SK-N-DZ (cell line): Measurements from ENCODE around the gene MACROD2.

Experiments
- DNase-seq: peaks from one replicate; pipeline ENCODE4 v3.0.0-alpha.2; 2015; ENCODE audit warnings: low spot score

The MACROD2 gene

DNA sequence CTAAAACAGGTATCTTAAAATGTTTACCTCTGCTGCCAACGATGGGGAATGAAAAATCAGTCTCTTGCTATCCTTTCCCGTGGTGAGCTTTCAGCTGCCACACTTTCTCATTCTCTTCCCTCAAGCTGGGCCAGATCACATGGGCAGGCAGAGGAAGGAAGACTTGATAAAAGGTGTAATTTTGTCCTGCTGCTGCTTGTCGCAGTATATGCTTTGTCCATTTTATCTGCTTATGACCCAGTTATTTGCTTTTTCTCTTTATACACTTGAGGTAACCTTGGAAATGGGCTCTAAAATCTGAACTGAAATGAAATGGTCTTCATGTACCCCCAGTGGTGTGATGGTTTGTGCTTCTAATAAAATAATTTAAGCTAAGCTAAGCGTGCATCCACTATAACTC lies 1038.0 kb downstream of the MACROD2 start:
- no peak for DNase-seq

DNA sequence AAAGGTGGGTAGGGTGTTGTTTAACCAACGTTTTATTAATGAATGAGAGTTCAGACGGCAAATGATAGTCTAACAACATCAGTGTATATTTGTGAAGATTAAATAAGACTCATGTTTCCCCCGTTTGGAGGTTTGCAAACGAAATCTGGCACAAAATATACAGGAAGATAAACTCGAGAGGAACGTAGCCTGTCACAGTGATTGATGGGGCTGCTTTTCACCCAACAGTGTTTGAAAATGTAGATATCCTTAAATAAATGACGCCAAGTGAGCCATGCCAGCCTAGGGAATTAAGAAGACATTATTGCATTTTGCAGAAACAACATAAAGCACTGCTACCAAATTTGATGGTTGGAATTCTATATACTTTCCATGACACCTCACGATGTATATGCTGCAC lies 1038.6 kb downstream of the MACROD2 start:
- DNase-seq: no peak

DNA sequence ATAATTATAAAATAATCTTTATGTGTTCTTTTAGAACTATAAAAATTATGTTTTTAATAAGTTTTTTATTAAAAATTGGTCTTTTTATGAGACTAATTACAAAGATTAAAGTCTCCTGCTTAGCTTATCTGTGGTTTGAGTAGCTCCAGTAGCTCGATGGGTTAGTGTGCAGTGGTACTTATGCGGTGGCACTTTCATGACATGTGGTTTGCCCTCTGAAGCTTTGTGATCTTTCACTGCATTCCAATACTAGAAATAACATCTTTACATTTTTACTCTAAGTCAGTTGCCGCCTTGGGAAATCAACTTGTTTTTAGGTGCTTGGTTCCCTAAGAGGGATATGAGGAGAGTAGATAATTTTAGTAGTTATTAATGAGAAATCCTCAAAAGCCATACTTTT lies 1041.6 kb downstream of the MACROD2 start:
- no peak for DNase-seq

DNA sequence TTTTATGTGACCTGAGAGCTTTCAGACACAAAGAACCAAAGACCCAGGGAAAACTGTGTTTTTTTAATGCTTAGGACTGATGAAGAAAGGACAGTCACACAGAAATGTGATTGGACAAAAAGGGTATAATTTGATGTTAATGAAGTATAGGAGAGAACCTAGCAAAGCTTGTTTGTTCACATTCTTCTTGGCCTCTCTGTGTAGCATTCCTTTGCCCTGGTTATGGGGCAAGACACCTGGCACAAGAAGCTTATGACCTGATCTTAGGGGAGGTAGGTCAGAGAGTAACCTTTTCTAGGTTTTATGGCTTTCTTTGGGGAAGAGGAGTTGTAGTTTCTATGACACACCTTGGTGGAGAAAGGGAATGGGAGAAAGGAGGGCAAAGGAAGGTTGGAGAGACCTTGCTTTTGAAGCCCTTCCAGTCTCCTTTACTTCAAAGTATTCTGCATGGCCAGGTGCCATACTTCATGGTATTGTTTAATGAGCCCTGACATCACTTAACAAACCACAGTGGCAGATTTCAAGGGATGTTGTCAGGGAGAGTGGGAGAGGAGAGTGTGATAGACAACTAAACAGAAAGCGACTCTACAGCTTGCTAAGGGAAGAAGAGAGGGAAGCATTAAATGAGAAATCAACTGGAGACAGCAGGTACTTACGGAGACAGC lies 1043.9 kb downstream of the MACROD2 start:
- no peak for DNase-seq

DNA sequence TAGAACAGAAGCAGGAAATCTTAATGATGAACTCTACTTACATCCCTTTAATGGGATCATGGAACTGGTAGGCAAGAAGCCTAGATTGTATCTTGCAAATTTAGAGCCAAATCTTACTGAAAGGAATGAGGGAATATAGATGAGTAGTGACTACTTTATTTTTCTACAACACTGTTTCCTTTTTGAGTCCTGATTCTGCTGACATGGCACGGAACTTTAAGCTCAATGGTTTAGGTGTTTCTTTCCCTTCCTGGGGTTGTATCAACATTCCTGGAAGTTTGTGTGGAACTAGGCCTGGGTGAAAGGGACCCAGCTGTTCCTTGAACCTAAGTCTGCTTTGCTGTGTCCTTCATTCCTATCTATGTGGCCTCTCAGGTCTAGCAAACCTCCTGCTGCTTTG lies 1047.4 kb downstream of the MACROD2 start:
- DNase-seq: no peak

DNA sequence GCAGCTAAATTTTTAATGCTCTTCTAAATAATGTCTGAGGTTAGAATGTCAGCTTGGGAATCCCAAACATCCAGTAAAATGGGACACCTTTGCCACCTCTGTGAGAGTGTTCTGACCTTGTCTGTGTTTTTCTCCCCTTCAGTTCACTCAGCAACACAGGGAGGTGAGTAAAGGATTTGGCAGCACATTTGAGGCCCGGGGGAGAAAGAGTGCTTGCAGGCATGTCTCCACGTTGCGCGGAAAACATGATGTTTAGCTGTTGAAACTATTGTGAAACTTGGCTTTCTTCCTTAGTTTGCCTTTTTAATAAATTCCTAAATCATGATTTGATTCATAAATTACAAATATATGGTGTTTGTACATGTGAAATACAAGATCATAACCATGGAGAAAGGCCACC lies 1049.9 kb downstream of the MACROD2 start:
- no peak for DNase-seq

DNA sequence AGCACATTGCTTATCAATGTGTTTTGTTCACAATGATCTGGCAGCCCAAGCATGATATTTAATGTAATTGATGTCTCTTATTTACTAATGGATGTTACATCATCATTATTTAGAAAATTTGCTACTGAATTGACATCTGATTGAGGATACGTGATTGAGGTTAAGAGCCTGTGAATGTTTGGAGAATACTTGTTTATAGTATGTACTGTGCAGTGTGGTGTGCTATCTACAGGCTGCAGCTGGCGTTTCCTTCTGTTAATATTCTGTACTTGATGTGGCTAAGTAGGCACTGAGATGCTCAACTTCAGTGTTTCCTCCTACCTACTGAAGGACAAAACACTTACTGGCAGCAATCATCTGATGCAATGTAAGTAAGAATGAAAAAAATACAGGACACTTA lies 1051.7 kb downstream of the MACROD2 start:
- no peak for DNase-seq

DNA sequence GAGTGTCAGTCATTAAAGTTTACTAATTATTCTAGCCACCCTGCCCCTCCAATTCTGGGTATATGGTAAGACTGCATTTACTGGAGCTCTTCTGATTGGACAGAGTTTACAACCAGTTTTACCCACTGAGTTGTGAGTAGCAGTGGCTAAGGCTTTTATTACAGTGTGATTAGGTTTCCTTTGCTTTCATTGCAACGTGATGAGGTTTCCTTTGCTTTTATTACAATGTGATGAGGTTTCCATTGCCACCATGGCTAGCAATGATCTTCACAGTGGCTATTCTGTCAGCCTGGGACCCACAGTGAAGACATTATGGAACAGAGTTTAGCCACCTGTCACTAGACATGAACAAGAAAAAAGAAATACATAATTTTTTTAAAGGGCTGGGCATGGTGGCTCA lies 1052.3 kb downstream of the MACROD2 start:
- no peak for DNase-seq

DNA sequence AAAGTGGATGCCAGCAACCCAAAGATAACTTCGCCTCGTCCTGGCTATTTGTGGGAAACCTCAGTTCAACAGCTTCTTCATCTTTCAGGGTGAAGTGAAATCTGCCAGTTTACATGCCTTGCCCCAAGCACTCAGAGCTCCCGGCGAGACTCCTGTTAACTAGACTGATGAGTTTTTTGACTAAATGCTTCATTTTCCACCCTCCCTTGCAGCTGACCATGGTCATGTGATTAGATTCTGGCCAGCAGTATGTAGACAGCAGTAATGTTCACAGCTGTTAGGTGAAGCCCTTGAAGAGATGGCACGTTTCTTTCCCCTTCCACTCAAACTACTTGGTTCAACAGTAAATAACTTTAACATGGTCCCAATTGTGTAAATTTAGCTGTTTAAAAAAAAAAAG lies 1060.9 kb downstream of the MACROD2 start:
- DNase-seq: no peak

DNA sequence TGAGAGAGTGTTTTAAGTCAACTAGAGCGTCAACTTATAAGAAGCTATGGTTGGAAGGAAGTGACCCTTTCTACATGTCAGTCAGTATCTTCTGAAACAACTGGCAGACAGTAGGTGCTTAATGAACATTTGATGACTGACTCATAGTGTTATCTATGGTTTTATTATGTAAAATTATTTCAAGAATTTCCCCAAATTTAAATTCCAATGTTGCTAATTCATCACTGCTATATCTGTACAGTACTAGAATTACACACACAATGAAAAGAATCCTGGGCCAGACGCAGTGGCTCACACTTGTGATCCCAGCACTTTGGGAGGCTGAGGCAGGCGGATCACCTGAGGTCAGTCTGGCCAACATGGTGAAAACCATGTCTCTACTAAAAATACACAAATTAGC lies 1063.5 kb downstream of the MACROD2 start:
- no peak for DNase-seq

DNA sequence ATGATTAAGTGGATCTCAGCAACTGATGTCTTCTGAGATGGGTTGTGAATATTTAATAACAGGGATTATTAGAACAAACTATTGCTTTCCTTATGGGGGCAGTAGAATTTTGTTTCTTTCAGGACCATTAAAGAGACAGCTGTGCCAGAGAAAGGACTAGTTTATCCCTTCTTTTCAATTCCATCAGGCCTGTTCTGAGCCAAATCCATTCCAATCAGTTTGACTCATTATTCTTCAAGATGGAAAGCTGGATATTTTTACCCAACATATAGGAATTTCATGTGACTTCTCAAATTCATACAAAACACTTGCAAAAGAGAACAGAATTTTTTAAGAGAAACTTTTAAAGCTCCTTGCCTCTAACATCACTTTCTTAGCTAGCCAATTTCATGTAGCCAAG lies 1064.1 kb downstream of the MACROD2 start:
- no peak for DNase-seq

DNA sequence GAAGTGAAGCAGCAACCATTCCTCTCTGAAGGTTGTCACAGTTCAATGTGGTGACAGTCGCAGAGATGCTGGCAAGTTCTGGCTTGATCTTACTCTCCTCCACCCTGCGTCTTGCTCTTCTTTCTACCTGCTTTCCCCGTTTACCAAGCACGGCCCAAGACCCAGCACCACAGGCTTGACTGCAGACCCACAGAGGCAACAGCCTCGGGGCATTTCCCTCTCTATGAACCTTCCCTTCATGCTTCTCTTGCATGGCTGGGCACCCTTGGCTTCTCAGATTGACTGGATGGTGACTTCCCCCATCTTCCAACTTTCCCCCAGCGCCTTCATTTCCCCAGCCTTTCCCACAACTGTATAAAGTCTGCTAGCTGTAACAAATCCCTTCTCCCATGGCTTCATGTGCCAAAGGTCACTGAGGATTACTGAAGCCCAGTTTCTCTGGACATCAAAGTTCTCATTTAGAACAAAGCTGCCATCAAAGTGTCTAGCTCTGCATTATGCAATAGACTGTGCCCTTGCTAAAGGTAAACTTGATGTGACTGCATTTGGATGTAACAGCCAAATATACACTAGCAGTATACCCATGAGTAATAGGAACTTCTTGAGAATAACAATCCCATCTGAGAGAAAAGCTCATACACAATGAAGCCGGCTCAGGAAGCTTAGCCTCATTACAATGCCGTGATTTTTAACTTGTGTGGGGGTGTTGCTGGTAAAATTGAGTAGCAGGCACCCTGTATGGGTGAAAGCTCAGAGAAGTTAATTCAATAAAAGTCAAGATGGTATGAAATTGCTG lies 1065.1 kb downstream of the MACROD2 start:
- DNase-seq: no peak

DNA sequence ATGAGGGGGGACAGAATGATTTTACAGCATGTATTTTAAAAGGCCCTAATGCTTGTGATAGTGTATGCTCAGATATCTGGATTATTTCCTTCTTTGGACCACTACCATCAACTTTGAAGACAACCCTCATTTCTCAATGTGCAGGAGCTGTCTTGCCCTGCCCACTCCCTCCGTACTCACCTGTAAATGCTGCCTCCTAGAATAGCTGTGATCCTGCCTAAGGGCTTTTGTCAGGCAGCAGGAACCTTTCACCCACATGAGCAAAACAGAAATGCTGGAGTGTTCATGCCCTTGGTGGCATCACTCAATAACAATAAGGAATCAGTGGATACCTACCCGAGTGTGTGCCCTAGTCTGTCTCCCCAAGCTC lies 1065.7 kb downstream of the MACROD2 start:
- no peak for DNase-seq

DNA sequence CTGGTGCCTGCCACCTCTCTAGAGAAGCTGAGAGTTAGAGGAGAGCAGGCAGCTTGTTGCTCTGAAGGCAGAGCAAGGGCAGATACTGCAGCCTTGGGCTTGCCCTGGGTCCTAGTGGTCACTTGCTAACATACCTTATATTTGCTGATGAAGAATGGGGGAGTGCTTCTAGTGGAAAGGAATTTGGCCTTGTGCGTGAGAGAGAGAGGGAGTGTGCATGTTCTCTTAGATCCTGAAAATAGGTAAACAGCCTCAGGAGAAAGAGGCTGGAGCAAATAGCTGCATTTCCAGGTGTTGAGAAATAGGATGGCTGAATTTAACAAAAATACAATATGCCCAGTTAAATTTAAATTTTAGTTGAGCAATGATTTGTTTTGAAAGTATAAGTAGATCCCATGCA lies 1066.6 kb downstream of the MACROD2 start:
- DNase-seq: no peak

DNA sequence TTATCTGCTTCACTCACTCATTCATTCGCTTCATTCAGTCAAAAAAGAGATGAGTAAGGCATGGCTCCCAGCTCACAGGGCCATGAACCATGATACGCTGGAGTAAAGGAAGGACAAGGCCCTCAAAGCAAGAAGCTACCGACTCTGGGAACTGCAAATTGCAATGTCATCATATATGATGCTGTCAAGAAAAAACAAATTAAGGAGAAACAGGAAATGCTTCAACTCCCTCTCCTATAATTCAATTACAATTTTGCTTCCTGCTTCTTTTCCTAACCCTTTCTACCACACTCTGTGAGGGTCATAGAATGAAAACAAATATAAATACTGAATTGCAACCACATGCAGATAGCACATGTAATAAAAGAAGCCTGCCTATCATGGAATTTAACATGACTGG lies 1067.8 kb downstream of the MACROD2 start:
- DNase-seq: no peak

DNA sequence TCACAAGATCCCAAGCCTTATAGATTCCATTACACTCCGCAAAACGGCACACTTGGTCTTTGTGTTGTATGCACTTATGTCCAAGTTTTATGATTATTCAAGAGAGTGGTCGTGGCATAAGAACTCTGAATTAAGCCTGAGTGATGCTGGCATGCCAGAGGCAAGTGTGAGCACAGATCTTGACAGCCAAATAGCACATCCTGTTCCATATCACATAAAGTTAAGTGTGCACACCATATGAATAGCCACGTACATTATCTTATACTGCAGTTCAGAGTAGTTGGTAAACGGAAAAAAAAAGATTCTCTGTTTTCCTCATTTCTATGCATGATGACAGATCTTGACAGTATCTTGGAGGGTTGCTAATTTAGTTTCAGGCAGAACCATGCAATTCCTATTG lies 1069.4 kb downstream of the MACROD2 start:
- DNase-seq: no peak

DNA sequence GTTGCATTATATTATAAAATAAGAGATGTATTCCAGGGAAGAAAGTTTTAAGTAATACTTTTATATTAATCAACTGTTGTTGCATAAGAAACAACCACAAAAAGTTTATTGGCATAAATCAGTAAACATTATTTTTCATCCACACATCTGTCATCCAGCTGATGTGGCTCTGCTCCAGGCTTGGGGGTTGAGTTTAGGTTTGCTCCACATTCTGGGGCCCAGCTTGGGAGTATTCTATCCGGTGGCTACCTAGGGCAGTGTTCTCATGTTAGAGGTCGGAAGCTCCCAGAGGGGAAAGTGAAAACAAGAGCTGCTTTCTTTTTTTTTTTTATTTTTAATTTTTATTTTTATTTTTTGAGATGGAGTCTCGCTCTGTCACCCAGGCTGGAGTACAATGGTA lies 1070.5 kb downstream of the MACROD2 start:
- DNase-seq: no peak

DNA sequence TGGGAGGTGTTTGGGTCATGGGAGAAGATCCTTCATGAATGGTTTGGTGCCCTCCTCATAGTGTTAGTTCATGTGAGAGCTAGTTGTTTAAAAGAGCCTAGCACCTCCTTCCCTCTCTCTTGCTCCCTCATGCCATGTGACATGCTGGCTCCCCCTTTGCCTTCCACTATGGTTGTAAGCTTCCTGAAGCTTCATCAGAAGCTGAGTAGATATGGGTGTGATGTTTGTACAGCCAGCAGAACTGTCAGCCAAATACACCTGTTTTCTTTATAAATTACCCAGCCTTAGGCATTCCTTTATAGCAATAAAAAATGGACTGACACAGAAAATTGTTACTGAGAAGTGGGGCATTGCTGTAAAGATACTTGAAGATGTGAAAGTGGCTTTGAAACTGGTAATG lies 1073.2 kb downstream of the MACROD2 start:
- DNase-seq: no peak

DNA sequence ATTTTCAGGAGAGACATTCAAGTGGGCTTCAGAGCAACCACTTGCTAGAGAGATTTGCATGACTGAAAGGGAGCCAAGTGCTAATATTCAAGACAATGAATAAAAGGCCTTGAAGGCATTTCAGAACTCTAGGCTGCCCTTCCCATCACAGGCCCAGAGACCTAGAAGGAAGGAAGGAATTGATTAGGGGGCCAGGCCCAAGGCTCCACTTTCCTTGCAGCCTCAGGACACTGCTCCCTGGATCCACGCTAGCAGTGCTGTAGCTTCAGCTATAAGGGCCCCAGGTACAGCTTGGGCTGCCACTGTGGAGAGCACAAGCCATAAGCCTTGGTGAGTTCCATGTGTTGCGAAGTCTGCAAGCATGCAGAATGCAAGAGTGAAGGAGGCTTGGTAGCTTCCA lies 1074.0 kb downstream of the MACROD2 start:
- no peak for DNase-seq

DNA sequence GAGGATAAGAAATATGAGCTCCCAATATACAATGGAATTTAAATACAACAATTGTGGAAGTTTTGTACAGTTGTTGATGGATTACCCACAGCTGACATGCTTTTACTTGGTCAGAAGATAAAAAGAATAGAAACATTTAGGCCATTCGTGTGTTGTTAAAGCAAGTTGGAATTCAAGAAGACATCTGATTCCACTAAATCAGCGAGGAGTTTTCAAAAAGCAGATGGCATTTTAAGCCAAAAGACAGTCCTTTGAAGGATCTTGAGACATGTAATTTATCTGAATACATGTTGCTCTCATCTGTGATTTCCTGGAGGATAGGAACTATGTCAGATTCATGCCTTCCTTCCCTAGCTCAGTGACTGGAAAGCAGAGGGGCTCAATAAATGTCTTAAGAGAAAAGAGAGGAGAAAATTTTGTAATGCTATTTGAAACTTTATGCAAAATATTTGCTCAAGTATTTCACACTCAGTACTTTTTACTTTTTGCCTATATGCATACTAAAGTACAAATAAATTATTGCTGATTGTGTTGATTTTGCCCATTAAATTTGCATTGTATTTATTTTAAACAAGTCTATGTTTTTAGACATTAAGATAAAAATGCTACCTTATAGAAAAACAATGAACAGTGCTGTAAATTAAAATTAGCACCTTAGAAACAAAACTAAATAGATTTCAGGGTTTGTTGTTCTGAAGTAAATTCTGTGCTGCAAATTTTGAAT lies 1075.9 kb downstream of the MACROD2 start:
- DNase-seq: no peak

DNA sequence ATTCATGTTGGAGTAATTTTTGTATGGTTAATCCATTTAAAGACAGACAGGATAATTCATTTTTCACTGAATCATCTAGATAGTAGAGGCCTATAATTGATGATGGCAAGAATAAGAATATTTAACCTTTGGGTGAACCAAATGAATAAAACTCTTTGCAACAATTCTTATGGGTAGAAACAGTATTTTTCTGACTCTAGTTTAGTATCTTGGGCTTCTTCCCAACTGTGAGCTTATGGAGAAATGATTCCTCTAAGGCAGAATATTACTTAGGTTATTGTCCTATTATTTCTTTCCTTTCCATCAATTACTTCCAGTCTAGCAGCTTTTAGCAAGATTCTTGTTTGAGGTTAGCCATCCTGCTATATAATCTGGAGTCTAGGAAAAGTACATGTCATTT lies 1077.0 kb downstream of the MACROD2 start:
- DNase-seq: no peak

DNA sequence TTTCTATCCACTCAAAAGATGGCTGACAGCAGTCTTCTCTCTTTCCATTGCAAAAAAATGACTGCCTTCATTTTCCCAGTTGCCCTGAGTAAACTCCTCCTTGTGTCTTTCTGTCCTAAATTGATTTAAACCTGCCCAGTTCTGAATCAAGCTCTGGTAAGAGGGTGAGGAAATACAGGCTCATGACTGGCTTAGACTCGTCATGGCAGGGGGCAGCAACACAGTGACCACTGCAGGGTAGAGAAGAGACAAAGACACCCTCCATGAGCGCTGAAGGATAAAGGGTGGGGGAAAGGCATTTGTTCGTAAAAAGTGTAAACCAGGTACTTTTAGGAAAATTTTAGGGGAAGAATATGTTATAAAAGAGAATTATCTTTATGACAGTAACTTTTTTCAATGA lies 1080.3 kb downstream of the MACROD2 start:
- peak; percentile 24 for DNase-seq

DNA sequence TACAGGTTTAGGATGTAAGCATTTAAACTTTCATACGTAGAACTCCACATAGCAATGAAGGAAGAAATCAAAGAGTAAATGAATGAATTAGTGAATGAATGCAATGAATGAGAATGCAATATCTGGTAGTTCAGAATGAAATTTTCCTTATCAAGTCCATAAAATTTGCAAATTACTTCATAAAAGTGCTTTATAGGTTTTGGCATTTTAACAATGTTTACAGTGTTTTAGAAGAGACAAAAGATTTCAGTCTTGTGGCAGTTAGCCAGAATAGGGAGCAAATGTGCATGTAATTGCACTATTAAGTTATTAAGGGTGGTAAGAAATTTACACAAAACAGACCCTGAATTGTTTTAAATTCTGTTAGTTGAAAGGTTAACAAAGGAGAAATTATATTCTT lies 1081.5 kb downstream of the MACROD2 start:
- DNase-seq: no peak
